GM18511 (cell line): ENCODE results near the gene AGBL1.
"Not testable (repeated sequence)": the region's sequence is repeated elsewhere in the genome, so short reads cannot be mapped to it uniquely, and the experiment has no call there.

ENCODE experiments used
- ATAC-seq: cut with Tn5 transposase; IDR thresholded peaks from one replicate; pipeline ENCODE4 v1.9.1; 2021; ENCODE audit warnings: mild to moderate bottlenecking, moderate library complexity; ENCODE audit not compliant: unreplicated experiment

Gene AGBL1

GRCh38 chr15:87032295-87032694, 952.6 kb downstream of the AGBL1 start:
- no peak for ATAC-seq

GRCh38 chr15:87033056-87033455, 953.4 kb downstream of the AGBL1 start:
- no peak for ATAC-seq

- no peak for ATAC-seq
Observed at GRCh38 chr15:87034886-87035285, 955.2 kb downstream of the AGBL1 start.

GRCh38 chr15:87038404-87038803, 958.7 kb downstream of the AGBL1 start:
- ATAC-seq: no peak

DNA sequence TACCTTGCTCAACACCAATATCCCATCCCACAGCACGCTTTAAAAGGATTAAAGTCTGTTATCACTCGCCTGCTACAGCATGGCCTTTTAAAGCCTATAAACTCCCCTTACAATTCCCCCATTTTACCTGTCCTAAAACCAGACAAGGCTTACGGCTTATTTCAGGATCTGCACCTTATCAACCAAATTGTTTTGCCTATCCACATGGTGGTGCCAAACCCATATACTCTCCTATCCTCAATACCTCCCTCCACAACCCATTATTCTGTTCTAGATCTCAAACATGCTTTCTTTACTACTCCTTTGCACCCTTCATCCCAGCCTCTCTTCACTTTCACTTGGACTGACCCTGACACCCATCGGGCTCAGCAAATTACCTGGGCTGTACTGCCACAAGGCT, 962.9 kb downstream of the AGBL1 start:
- ATAC-seq: not testable (repeated sequence)

GRCh38 chr15:87045746-87046145, 966.1 kb downstream of the AGBL1 start:
- no peak for ATAC-seq

DNA sequence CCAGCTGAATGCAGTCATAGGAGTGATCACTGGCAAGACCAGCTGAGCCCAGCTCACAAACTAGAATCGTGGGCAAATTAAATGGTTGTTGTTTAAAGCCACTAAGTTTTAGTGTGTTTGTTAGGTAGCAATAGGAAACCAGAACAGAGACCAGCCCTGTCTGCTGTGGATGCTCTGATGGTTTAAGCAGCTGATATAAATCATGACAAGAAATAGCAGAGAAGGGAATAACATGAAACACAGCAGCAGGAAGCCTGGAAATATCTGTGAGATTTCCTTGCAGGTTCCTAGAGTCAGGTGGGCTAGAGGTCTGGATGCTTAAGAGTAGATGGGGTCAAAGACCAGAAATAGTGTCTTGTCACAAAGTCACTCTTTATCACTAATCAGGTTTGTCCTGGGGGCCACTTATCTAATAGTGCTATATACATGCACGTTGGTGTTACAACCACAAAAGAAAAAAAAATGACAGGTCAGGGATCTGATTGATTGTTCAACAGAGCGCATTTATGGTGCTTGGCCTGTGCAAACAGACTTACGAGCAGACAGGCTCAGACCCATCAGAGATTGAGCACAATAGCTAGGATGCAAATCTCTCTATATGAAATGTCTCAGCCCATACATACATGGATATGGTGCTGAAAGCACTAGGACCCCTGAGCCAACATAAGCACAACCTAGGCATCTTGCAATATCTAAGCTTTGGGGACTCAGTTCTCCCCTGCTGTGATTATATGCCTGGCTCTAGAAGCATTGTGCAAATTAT, 967.7 kb downstream of the AGBL1 start:
- ATAC-seq: no peak
